Kidney (tissue), 14 donors: ENCODE measurements around the gene COL25A1. TPM values are rescaled to one million over a fixed set of nuclear protein-coding genes. Genes with fewer than 3 reads are reported as not detected.

ENCODE experiments used
- DNase-seq, 5 donors: peaks; one replicate each; pipeline ENCODE4 v3.0.0-alpha.2; 2013 to 2020
- FAIRE-seq: peaks from 2 replicates; lab custom pipeline; 2012; peaks lifted over from hg19 to GRCh38; lab: Jason Lieb, UNC
- H3K27ac ChIP-seq, 2 donors: one replicate each; pipeline ENCODE4 v1.7.0; 2013; ENCODE audit warnings: low read depth in 2 of 2, low read length in 2 of 2, inconsistent platforms in 1 of 2
- H3K27me3 ChIP-seq: one replicate; pipeline ENCODE4 v1.7.1; 2013; ENCODE audit warnings: low read length, inconsistent platforms; ENCODE audit not compliant: control insufficient read depth, insufficient read depth
- H3K36me3 ChIP-seq, 3 donors: one replicate each; pipeline versions ENCODE4 v1.7.0 to v1.7.1; 2013; ENCODE audit warnings: low read length in 3 of 3, control low read depth in 1 of 3, inconsistent platforms in 1 of 3; ENCODE audit not compliant: insufficient read depth in 3 of 3, control insufficient read depth in 2 of 3
- H3K4me1 ChIP-seq, 3 donors: one replicate each; pipeline versions ENCODE4 v1.7.0 to v1.7.1; 2013; ENCODE audit warnings: low read length in 3 of 3, inconsistent platforms in 1 of 3, low read depth in 1 of 3; ENCODE audit not compliant: control insufficient read depth in 2 of 3, insufficient read depth in 2 of 3
- H3K4me3 ChIP-seq, 3 donors: one replicate each; pipeline versions ENCODE4 v1.7.0 to v1.8.1; 2013; ENCODE audit warnings: low read length in 3 of 3, control low read depth in 1 of 3, inconsistent platforms in 1 of 3
- H3K9ac ChIP-seq, 3 donors: one replicate each; pipeline versions ENCODE4 v1.7.0 to v1.7.1; 2013; ENCODE audit warnings: low read length in 3 of 3, control low read depth in 1 of 3, inconsistent platforms in 1 of 3
- H3K9me3 ChIP-seq, 3 donors: one replicate each; pipeline versions ENCODE4 v1.7.0 to v1.7.1; 2013; ENCODE audit warnings: low read length in 3 of 3, control low read depth in 1 of 3, inconsistent platforms in 1 of 3; ENCODE audit not compliant: control insufficient read depth in 2 of 3, insufficient read depth in 1 of 3
- intact Hi-C: fragments of 100-400 bp; cut with DNase I; formaldehyde crosslinking; loops from one replicate; pipeline ENCODE4 v1.11.1; 2022
- polyA plus RNA-seq: library from polyadenylated mRNA; stranded (reverse); fragments of 350-450 nt; fragmentation: Illumina TruSeq; extraction: RNeasy Lipid Tissue Mini Kit (QIAGEN cat#74804); gene quantifications from one replicate; pipeline ENCODE4 v1.2.3, GENCODE V29; 2014; ENCODE audit warnings: low read depth, low replicate concordance; ENCODE audit not compliant: insufficient read depth
- total RNA-seq: library from RNA; stranded (reverse); fragmentation: NEBNext Ultra II Directional; extraction: Animal tissue kit (Norgen Biotek cat#: 25700); gene quantifications from one replicate; pipeline ENCODE4 v1.2.1, GENCODE V29; 2021
- TF ChIP-seq, protein P1 (sequence below): IDR thresholded peaks from 3 replicates; pipeline ENCODE4 v1.5.1; 2012; ENCODE audit warnings: mild to moderate bottlenecking, moderate library complexity, borderline replicate concordance; ENCODE audit not compliant: insufficient read depth; ENCODE audit errors: extremely low read depth
- donor health status: control.
- donor health status: control.
- donor health status: control.
- donor health status: control.
- donor health status: control.
- donor health status: DM: yes; HTN: yes; CAD: no.
- donor health status: Normal renal cell carcinoma (clear cell type).

Gene COL25A1
- total and polyA plus RNA-seq, 2 donors from 2014 or later: 0.52 to 2.3 TPM

- Histone ChIP-seq H3K27ac (no peak overlapping the region), H3K9me3 (no peaks in the 10 kb centered on the region), H3K9ac (no peak overlapping the region), H3K36me3 (no peaks in the 10 kb centered on the region), H3K4me3 (no peak overlapping the region), H3K4me1 (no peaks in the 10 kb centered on the region), H3K27me3 (no peaks in the 10 kb centered on the region)
- FAIRE-seq (no peak), DNase-seq (no peak)
- intact Hi-C loops: no loop called here
- TF ChIP-seq, protein P1, sequence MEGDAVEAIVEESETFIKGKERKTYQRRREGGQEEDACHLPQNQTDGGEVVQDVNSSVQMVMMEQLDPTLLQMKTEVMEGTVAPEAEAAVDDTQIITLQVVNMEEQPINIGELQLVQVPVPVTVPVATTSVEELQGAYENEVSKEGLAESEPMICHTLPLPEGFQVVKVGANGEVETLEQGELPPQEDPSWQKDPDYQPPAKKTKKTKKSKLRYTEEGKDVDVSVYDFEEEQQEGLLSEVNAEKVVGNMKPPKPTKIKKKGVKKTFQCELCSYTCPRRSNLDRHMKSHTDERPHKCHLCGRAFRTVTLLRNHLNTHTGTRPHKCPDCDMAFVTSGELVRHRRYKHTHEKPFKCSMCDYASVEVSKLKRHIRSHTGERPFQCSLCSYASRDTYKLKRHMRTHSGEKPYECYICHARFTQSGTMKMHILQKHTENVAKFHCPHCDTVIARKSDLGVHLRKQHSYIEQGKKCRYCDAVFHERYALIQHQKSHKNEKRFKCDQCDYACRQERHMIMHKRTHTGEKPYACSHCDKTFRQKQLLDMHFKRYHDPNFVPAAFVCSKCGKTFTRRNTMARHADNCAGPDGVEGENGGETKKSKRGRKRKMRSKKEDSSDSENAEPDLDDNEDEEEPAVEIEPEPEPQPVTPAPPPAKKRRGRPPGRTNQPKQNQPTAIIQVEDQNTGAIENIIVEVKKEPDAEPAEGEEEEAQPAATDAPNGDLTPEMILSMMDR: no peak
These were observed 526.5 kb downstream of the COL25A1 start for GRCh38 chr4:108775921-108776320.

GRCh38 chr4:108774809-108775530, 527.5 kb downstream of the COL25A1 start:
- Histone ChIP-seq H3K4me3 (no peak overlapping the region), H3K36me3 (no peaks in the 10 kb centered on the region), H3K9me3 (no peaks in the 10 kb centered on the region), H3K4me1 (no peaks in the 10 kb centered on the region), H3K27ac (no peak overlapping the region), H3K9ac (no peak overlapping the region), H3K27me3 (no peaks in the 10 kb centered on the region)
- intact Hi-C loops: no loop called here
- TF ChIP-seq, protein P1: peak; percentile 14
- DNase-seq (no peak), FAIRE-seq (no peak)

GRCh38 chr4:108772402-108772801, 530.1 kb downstream of the COL25A1 start:
- DNase-seq (no peak), FAIRE-seq (no peak)
- H3K27me3 ChIP-seq: no peaks in the 10 kb centered on the region
- H3K27ac ChIP-seq: no peak overlapping the region
- no peaks in the 10 kb centered on the region for H3K36me3 ChIP-seq
- intact Hi-C loops: no loop called here
- no peaks in the 10 kb centered on the region for H3K9me3 ChIP-seq
- H3K4me3 ChIP-seq: no peak overlapping the region
- TF ChIP-seq, protein P1: no peak
- no peaks in the 10 kb centered on the region for H3K4me1 ChIP-seq
- H3K9ac ChIP-seq: no peak overlapping the region
